Measurements from ENCODE around the gene FSTL4. TPM values are rescaled to one million over a fixed set of nuclear protein-coding genes. Genes with fewer than 3 reads are reported as not detected.

Gene FSTL4
- total and polyA plus RNA-seq, 4 donors = 0.08 to 1.4 (median 0.31) TPM

DNA sequence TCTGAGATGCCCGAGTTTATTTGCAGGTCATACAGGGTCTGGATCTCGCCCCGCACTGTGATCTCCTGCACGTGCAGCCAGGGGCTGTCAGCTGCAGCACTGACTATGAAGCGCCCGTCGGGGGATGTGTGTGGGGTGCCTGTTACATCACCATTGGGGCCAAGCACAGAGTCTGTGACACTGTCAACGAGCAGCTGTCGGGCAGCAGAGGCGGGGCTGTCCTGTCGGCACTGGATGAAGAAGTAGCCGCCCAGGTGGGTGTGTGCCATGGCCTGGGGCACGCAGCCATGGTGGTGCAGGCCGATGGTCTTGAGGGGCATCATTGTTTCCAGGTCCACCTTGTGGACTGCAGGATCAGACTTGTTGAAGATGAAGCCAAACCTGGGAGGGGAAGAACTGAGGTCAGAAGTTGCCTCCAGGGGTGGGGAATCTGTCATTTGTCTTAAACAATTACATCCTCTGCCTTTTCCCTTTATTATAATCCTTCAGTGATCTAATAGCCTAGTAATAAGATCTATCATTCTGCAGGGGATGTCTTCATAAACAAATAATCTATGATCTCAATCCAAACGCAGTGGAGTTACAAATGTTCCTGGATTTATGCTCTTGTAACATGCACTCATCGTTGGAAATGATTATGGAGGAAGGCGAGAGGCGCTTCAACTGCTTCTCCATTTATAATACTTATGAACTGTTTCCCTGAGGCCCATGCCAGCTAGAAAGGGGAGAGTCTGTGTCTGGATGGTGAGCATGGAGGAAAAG, 412.7 kb downstream of the FSTL4 start:
- Histone ChIP-seq H3K9ac (ENCODE audit: insufficient read depth in 1 of 2, low read length in 2 of 2) (no peak overlapping the region), H3K4me3 (no peak overlapping the region), H3K27ac (ENCODE audit: low read depth in 1 of 2, low read length in 1 of 2) (no peak overlapping the region), H3K9me3 (ENCODE audit: control insufficient read depth in 4 of 4, insufficient read depth in 3 of 4, low read length in 3 of 4) (peaks cover 0 to 11% (median 0%) of the 10 kb centered on the region in 4 donors), H3K4me1 (ENCODE audit: control insufficient read depth in 5 of 5, insufficient read depth in 5 of 5, low read length in 5 of 5) (no peaks in the 10 kb centered on the region), H3K27me3 (ENCODE audit: control insufficient read depth in 3 of 3, insufficient read depth in 3 of 3, low read length in 2 of 3) (peaks cover 0 to 9% (median 2%) of the 10 kb centered on the region in 3 donors), H3K36me3 (ENCODE audit: control insufficient read depth in 4 of 4, insufficient read depth in 4 of 4, low read length in 4 of 4) (no peaks in the 10 kb centered on the region)
- ATAC-seq (ENCODE audit: insufficient read depth, low FRiP score) (no peak), DNase-seq (no peak)
- TF ChIP-seq, protein P1, sequence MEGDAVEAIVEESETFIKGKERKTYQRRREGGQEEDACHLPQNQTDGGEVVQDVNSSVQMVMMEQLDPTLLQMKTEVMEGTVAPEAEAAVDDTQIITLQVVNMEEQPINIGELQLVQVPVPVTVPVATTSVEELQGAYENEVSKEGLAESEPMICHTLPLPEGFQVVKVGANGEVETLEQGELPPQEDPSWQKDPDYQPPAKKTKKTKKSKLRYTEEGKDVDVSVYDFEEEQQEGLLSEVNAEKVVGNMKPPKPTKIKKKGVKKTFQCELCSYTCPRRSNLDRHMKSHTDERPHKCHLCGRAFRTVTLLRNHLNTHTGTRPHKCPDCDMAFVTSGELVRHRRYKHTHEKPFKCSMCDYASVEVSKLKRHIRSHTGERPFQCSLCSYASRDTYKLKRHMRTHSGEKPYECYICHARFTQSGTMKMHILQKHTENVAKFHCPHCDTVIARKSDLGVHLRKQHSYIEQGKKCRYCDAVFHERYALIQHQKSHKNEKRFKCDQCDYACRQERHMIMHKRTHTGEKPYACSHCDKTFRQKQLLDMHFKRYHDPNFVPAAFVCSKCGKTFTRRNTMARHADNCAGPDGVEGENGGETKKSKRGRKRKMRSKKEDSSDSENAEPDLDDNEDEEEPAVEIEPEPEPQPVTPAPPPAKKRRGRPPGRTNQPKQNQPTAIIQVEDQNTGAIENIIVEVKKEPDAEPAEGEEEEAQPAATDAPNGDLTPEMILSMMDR (IDR thresholded peaks at IDR 0.05; ENCODE audit: control extremely low read depth, extremely low read depth) = no peak
- 58 to 70% methylated on average over 18 of the region's 18 CpGs for WGBS, 2 donors

DNA sequence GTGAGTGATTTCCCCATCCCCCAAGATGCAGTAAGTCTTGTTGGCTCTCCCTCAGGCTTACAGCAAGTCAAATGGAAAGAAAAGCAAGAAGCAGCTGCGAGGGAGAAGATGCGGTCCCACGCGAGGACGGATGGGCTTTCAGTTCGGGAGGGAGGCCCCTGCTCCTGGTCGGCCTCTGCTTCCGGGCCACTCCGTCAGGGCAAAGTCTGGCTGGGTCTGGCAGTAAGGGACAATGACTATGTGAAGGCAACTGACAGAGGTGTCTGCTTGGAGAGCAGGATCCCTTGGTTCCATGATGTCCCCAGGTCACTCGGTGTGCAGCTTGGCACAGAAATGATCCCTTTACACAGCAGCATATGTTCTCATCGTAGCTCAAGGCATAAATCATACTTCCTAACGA, 413.8 kb downstream of the FSTL4 start:
- H3K27ac ChIP-seq (ENCODE audit: low read depth in 1 of 2, low read length in 1 of 2) = no peak overlapping the region
- WGBS, 2 donors = 86 to 94% methylated on average over 12 of the region's 12 CpGs
- H3K9ac ChIP-seq (ENCODE audit: insufficient read depth in 1 of 2, low read length in 2 of 2) = no peak overlapping the region
- peaks cover 0 to 9% (median 2%) of the 10 kb centered on the region in 3 donors for H3K27me3 ChIP-seq (ENCODE audit: control insufficient read depth in 3 of 3, insufficient read depth in 3 of 3, low read length in 2 of 3)
- TF ChIP-seq, protein P1 (IDR thresholded peaks at IDR 0.05; ENCODE audit: control extremely low read depth, extremely low read depth) = no peak
- DNase-seq (no peak), ATAC-seq (ENCODE audit: insufficient read depth, low FRiP score) (no peak)
- H3K4me3 ChIP-seq = no peak overlapping the region
- no peaks in the 10 kb centered on the region for H3K36me3 ChIP-seq (ENCODE audit: control insufficient read depth in 4 of 4, insufficient read depth in 4 of 4, low read length in 4 of 4)
- H3K9me3 ChIP-seq (ENCODE audit: control insufficient read depth in 4 of 4, insufficient read depth in 3 of 4, low read length in 3 of 4) = peaks cover 0 to 11% (median 0%) of the 10 kb centered on the region in 4 donors
- no peaks in the 10 kb centered on the region for H3K4me1 ChIP-seq (ENCODE audit: control insufficient read depth in 5 of 5, insufficient read depth in 5 of 5, low read length in 5 of 5)

DNA sequence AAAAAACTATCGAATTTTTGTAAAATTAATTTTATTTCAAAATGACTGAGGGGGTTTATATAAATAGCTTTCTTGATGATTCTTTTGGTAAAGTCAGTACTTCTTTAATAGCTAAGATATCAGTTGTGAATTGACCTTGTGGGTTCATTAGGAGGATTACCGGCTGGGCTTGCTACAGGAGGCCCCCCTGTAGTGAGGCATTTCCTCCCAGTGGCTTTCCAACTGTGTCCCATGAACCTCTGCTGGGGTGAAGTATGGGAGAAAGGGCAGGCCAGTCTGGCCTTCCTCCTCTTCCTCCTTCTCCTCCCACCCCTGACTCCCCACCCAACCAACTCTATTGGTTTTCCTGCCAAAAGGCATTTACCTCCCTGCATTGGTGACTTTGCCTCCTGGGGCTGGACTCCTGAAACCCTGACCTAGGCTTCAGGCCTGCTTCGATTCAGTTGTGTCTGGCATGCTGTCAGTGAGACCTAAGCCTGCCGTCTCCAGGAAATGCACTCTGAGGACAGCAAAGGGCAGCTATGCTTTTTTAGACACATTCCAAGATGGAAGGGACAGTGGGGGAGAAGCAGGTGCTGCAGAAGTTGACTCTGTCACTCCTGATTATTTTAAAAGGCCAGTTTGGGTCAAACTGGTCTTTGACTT, 415.8 kb downstream of the FSTL4 start:
- TF ChIP-seq, protein P1 (IDR thresholded peaks at IDR 0.05; ENCODE audit: control extremely low read depth, extremely low read depth) = no peak
- no peak overlapping the region for H3K27ac ChIP-seq (ENCODE audit: low read depth in 1 of 2, low read length in 1 of 2)
- no peak overlapping the region for H3K9ac ChIP-seq (ENCODE audit: insufficient read depth in 1 of 2, low read length in 2 of 2)
- no peak overlapping the region for H3K4me3 ChIP-seq
- peaks cover 0 to 9% (median 2%) of the 10 kb centered on the region in 3 donors for H3K27me3 ChIP-seq (ENCODE audit: control insufficient read depth in 3 of 3, insufficient read depth in 3 of 3, low read length in 2 of 3)
- ATAC-seq (ENCODE audit: insufficient read depth, low FRiP score) (no peak), DNase-seq (no peak)
- no peaks in the 10 kb centered on the region for H3K36me3 ChIP-seq (ENCODE audit: control insufficient read depth in 4 of 4, insufficient read depth in 4 of 4, low read length in 4 of 4)
- WGBS, 2 donors = 69 to 70% methylated on average over 4 of the region's 4 CpGs
- H3K4me1 ChIP-seq (ENCODE audit: control insufficient read depth in 5 of 5, insufficient read depth in 5 of 5, low read length in 5 of 5) = no peaks in the 10 kb centered on the region
- H3K9me3 ChIP-seq (ENCODE audit: control insufficient read depth in 4 of 4, insufficient read depth in 3 of 4, low read length in 3 of 4) = peaks cover 0 to 2% (median 0%) of the 10 kb centered on the region in 4 donors
